Liver (tissue), 9 donors: Measurements from ENCODE around the gene WDR7. TPM values are rescaled to one million over a fixed set of nuclear protein-coding genes. Genes with fewer than 3 reads are reported as not detected.

Source experiments
- DNase-seq: peaks from one replicate; pipeline ENCODE4 v3.0.0-alpha.2; 2017; ENCODE audit warnings: low spot score
- H3K27ac ChIP-seq, 2 donors: one replicate each; pipeline ENCODE4 v1.7.0; 2013; ENCODE audit warnings: inconsistent platforms in 2 of 2, low read length in 2 of 2, control low read depth in 1 of 2, low read depth in 1 of 2, mild to moderate bottlenecking in 1 of 2
- H3K27me3 ChIP-seq, 4 donors: one replicate each; pipeline versions ENCODE4 v1.6.1 to v1.7.0; 2013; ENCODE audit warnings: low read length in 3 of 4, inconsistent platforms in 1 of 4, mild to moderate bottlenecking in 1 of 4, moderate library complexity in 1 of 4; ENCODE audit not compliant: control insufficient read depth in 4 of 4, insufficient read depth in 4 of 4
- H3K36me3 ChIP-seq, 4 donors: one replicate each; pipeline versions ENCODE4 v1.6.1 to v1.7.0; 2013; ENCODE audit warnings: low read length in 3 of 4, mild to moderate bottlenecking in 3 of 4, low read depth in 1 of 4, moderate library complexity in 1 of 4; ENCODE audit not compliant: control insufficient read depth in 4 of 4, insufficient read depth in 3 of 4
- H3K4me1 ChIP-seq, 4 donors: one replicate each; pipeline versions ENCODE4 v1.6.1 to v1.7.0; 2013; ENCODE audit warnings: low read length in 3 of 4, mild to moderate bottlenecking in 3 of 4, moderate library complexity in 1 of 4; ENCODE audit not compliant: control insufficient read depth in 4 of 4, insufficient read depth in 4 of 4
- H3K4me3 ChIP-seq, 3 donors: one replicate each; pipeline versions ENCODE4 v1.6.1 to v1.7.0; 2013; ENCODE audit warnings: low read length in 3 of 3, control low read depth in 1 of 3, low read depth in 1 of 3, mild to moderate bottlenecking in 1 of 3
- H3K9ac ChIP-seq, 2 donors: one replicate each; pipeline ENCODE4 v1.7.0; 2013; ENCODE audit warnings: low read length in 2 of 2, mild to moderate bottlenecking in 2 of 2, moderate library complexity in 2 of 2, control low read depth in 1 of 2, low read depth in 1 of 2
- H3K9me3 ChIP-seq, 4 donors: one replicate each; pipeline versions ENCODE4 v1.6.1 to v1.7.0; 2013; ENCODE audit warnings: low read length in 3 of 4; ENCODE audit not compliant: control insufficient read depth in 4 of 4
- ATF3 ChIP-seq: IDR thresholded peaks from 2 replicates; pipeline ENCODE4 v1.6.1; 2016; ENCODE audit warnings: antibody characterized with exemption
- FOXA1 ChIP-seq: IDR thresholded peaks from 2 replicates; pipeline ENCODE4 v1.6.1; 2016; ENCODE audit warnings: antibody characterized with exemption
- HNF4A ChIP-seq, 2 donors: conservative IDR thresholded peaks; 2 replicates each; pipeline ENCODE4 v1.6.1; 2016; ENCODE audit warnings: antibody characterized with exemption in 2 of 2, mild to moderate bottlenecking in 2 of 2
- REST ChIP-seq: IDR thresholded peaks from 2 replicates; pipeline ENCODE4 v1.6.1; 2016; ENCODE audit warnings: antibody characterized with exemption, mild to moderate bottlenecking
- RXRA ChIP-seq, 2 donors: IDR thresholded peaks; 2 replicates each; pipeline ENCODE4 v1.6.1; 2017 to 2018; ENCODE audit warnings: antibody characterized with exemption in 2 of 2, mild to moderate bottlenecking in 1 of 2
- SP1 ChIP-seq: IDR thresholded peaks from 2 replicates; pipeline ENCODE4 v1.6.1; 2018; ENCODE audit warnings: antibody characterized with exemption, mild to moderate bottlenecking
- ZBTB33 ChIP-seq: IDR thresholded peaks from 2 replicates; pipeline ENCODE4 v1.6.1; 2016; ENCODE audit warnings: antibody characterized with exemption
- WGBS: extraction: QIAGEN DNeasy Blood & Tissue Kit; methylation state at CpG from one replicate; pipeline ENCODE4 v1.1.7; 2013; 5-methylcytosine and 5-hydroxymethylcytosine counted together
- polyA plus RNA-seq, 2 donors: library from polyadenylated mRNA; stranded (reverse) in 1 of 2; unstranded in 1 of 2; fragments of 200-250 nt in 1 of 2; fragments of >200 nt in 1 of 2; fragmentation: Nextera tagmentation in 1 of 2; extraction: Ambion mirVana in 1 of 2; gene quantifications; one replicate each; pipeline versions ENCODE4 v1.2.1 to v1.2.3, GENCODE V29; 2013 to 2015
- total RNA-seq, 2 donors: library from RNA; depleted of rRNA; stranded (reverse); fragments of >200 nt; gene quantifications; one replicate each; pipeline ENCODE4 v1.2.3, GENCODE V29; 2014
- TF ChIP-seq, protein P1 (sequence below): fragments of 150-350 bp; IDR thresholded peaks from 2 replicates; pipeline ENCODE4 v1.5.1; 2017; ENCODE audit warnings: improper control_type of control experiment, low read depth, low read length; ENCODE audit not compliant: missing input control
- donor health status: healthy.
- donor health status: healthy.
- donor health status: healthy.
- donor health status: healthy.
- donor health status: healthy.

The WDR7 gene
- total and polyA plus RNA-seq, 4 donors, result 4.5 to 26.6 (median 13.2) TPM

DNA sequence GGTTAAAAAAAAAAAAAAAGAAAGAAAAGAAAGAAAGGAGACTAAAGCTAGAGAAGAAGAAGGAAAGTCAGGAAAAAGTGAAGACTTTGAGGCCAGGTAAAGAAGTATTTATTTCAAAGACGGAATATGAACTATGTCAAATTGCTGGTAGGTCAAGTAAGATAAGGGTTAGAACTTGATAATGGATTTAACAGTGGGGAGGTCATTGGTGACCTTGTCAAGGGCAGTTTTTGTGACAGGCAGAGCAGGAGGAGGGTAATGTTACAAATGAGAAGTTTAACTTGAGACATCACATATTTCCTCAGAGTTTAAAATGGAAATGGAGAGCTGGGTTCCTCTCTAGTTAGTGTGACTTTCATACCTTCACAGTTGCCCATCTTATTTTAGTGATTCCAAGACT, 9.5 kb downstream of the WDR7 start:
- WGBS, result 97% methylated on average over 1 of the region's 1 CpG
- Histone ChIP-seq H3K27ac (no peak overlapping the region), H3K36me3 (no peaks in the 10 kb centered on the region), H3K27me3 (no peaks in the 10 kb centered on the region), H3K4me3 (no peak overlapping the region), H3K4me1 (peaks cover 0 to 1% (median 0%) of the 10 kb centered on the region in 4 donors), H3K9me3 (no peaks in the 10 kb centered on the region), H3K9ac (no peak overlapping the region)
- TF ChIP-seq REST (no peak), SP1 (no peak), FOXA1 (no peak), RXRA (IDR thresholded peaks at IDR 0.05) (no peak), HNF4A (conservative IDR thresholded peaks at IDR 0.05) (no peak), ZBTB33 (no peak), ATF3 (no peak)
- TF ChIP-seq, protein P1, sequence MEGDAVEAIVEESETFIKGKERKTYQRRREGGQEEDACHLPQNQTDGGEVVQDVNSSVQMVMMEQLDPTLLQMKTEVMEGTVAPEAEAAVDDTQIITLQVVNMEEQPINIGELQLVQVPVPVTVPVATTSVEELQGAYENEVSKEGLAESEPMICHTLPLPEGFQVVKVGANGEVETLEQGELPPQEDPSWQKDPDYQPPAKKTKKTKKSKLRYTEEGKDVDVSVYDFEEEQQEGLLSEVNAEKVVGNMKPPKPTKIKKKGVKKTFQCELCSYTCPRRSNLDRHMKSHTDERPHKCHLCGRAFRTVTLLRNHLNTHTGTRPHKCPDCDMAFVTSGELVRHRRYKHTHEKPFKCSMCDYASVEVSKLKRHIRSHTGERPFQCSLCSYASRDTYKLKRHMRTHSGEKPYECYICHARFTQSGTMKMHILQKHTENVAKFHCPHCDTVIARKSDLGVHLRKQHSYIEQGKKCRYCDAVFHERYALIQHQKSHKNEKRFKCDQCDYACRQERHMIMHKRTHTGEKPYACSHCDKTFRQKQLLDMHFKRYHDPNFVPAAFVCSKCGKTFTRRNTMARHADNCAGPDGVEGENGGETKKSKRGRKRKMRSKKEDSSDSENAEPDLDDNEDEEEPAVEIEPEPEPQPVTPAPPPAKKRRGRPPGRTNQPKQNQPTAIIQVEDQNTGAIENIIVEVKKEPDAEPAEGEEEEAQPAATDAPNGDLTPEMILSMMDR, result no peak
- DNase-seq, result no peak

DNA sequence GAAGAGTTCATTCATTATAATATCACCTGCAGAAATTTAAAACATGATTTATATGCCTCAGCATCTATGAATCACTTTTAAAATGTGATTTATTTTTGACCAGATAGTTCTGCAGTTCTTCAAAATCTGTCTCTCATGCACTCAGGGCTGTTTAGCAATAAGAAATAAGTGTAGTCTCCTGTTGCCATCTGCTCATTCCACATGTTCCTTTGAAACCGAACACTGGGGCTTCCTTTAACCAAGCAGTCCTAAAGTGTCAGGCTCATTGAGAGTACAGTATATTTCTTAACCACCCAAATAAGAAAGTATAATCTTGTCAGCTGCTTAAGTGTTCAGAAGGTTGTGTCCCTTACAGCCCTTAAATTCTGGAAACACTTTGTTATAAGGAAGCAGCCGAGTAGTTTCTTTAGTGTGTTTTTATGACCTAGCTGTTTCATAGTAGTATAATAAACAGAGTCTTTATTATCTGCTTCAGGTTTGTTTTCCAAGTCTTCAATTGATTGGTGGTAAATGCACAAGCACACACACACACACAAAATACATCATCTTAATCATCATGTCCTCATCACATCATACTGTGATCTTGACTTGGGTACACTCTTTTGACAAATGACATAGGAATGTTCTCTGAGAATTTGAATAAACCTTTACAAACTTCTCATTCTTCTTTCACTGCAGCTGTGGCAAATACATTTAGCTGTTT, 10.4 kb downstream of the WDR7 start:
- Histone ChIP-seq H3K36me3 (no peaks in the 10 kb centered on the region), H3K4me1 (peaks cover 0 to 1% (median 0%) of the 10 kb centered on the region in 4 donors), H3K9me3 (no peaks in the 10 kb centered on the region), H3K27me3 (no peaks in the 10 kb centered on the region), H3K4me3 (no peak overlapping the region), H3K9ac (no peak overlapping the region), H3K27ac (no peak overlapping the region)
- TF ChIP-seq SP1, result no peak
- TF ChIP-seq ATF3, result no peak
- DNase-seq, result no peak
- WGBS, result 40% methylated on average over 2 of the region's 2 CpGs
